Activated gamma-delta T cell (primary cell): ENCODE data around the gene NEMP1.

Source experiments
- DNase-seq: peaks from one replicate; lab custom pipeline; 2025; lab: John Stamatoyannopoulos, UW

NEMP1 gene

GRCh38 chr12:57107456-57108155, 29.0 kb upstream of the NEMP1 start:
- no peak for DNase-seq

- no peak for DNase-seq
Observed at GRCh38 chr12:57106021-57106708, 27.6 kb upstream of the NEMP1 start.

GRCh38 chr12:57105011-57105753, 26.6 kb upstream of the NEMP1 start:
- no peak for DNase-seq

GRCh38 chr12:57104292-57104910, 25.8 kb upstream of the NEMP1 start:
- no peak for DNase-seq

- DNase-seq = no peak
Observed at GRCh38 chr12:57103856-57104255, 25.3 kb upstream of the NEMP1 start.

GRCh38 chr12:57101892-57102695, 23.5 kb upstream of the NEMP1 start:
- no peak for DNase-seq

- no peak for DNase-seq
Observed at GRCh38 chr12:57099766-57100165, 21.2 kb upstream of the NEMP1 start.

- DNase-seq = no peak
Observed at GRCh38 chr12:57099047-57099714, 20.6 kb upstream of the NEMP1 start.

GRCh38 chr12:57098546-57098945, 20.0 kb upstream of the NEMP1 start:
- no peak for DNase-seq

GRCh38 chr12:57097554-57097835, 18.9 kb upstream of the NEMP1 start:
- no peak for DNase-seq

GRCh38 chr12:57096748-57097553, 18.4 kb upstream of the NEMP1 start:
- DNase-seq = no peak

GRCh38 chr12:57096099-57096572, 17.5 kb upstream of the NEMP1 start:
- no peak for DNase-seq

- no peak for DNase-seq
Observed at GRCh38 chr12:57095440-57095839, 16.8 kb upstream of the NEMP1 start.

- DNase-seq = no peak
Observed at GRCh38 chr12:57094208-57095160, 15.9 kb upstream of the NEMP1 start.

- DNase-seq = no peak
Observed at GRCh38 chr12:57093415-57094207, 15.0 kb upstream of the NEMP1 start.

- no peak for DNase-seq
Observed at GRCh38 chr12:57092876-57093414, 14.4 kb upstream of the NEMP1 start.

GRCh38 chr12:57092529-57092862, 13.9 kb upstream of the NEMP1 start:
- no peak for DNase-seq
